Skeletal muscle tissue (tissue), 4 donors: ENCODE results near the gene SFXN3. TPM values are rescaled to one million over a fixed set of nuclear protein-coding genes. Genes with fewer than 3 reads are reported as not detected.
A peak's percentile ranks its signal among the peaks of the same experiment; 100 is the strongest.

Experiments
- H3K27ac ChIP-seq: one replicate; pipeline ENCODE4 v1.7.0; 2013; ENCODE audit warnings: mild to moderate bottlenecking, low read depth, low read length, inconsistent platforms
- H3K27me3 ChIP-seq, 3 donors: one replicate each; pipeline ENCODE4 v1.7.0; 2013; ENCODE audit warnings: low read length in 3 of 3; ENCODE audit not compliant: control insufficient read depth in 3 of 3, insufficient read depth in 3 of 3
- H3K36me3 ChIP-seq, 3 donors: one replicate each; pipeline ENCODE4 v1.7.0; 2013; ENCODE audit warnings: low read length in 3 of 3; ENCODE audit not compliant: control insufficient read depth in 3 of 3, insufficient read depth in 3 of 3
- H3K4me1 ChIP-seq, 3 donors: one replicate each; pipeline ENCODE4 v1.7.0; 2013; ENCODE audit warnings: low read length in 3 of 3, mild to moderate bottlenecking in 3 of 3; ENCODE audit not compliant: control insufficient read depth in 3 of 3, insufficient read depth in 3 of 3
- H3K4me3 ChIP-seq, 3 donors: one replicate each; pipeline ENCODE4 v1.7.0; 2013; ENCODE audit warnings: low read length in 3 of 3
- H3K9ac ChIP-seq, 3 donors: one replicate each; pipeline ENCODE4 v1.7.0; 2013; ENCODE audit warnings: low read length in 3 of 3, mild to moderate bottlenecking in 3 of 3, moderate library complexity in 2 of 3, low read depth in 1 of 3
- H3K9me3 ChIP-seq, 3 donors: one replicate each; pipeline ENCODE4 v1.7.0; 2013; ENCODE audit warnings: low read length in 3 of 3; ENCODE audit not compliant: control insufficient read depth in 3 of 3
- total RNA-seq: library from RNA; depleted of rRNA; stranded (reverse); fragments of >200 nt; gene quantifications from one replicate; pipeline ENCODE4 v1.2.3, GENCODE V29; 2014
- donor health status: Osteomylitis.

Gene SFXN3
- total RNA-seq, 1 donor from 2014 or later = 18.8 TPM

- no peaks in the 10 kb centered on the region for H3K36me3 ChIP-seq
- H3K4me3 ChIP-seq = no peak overlapping the region
- no peak overlapping the region for H3K27ac ChIP-seq
- no peaks in the 10 kb centered on the region for H3K9me3 ChIP-seq
- peaks cover 19 to 31% (median 28%) of the 10 kb centered on the region in 3 donors for H3K4me1 ChIP-seq
- peaks cover 12 to 14% (median 14%) of the 10 kb centered on the region in 3 donors for H3K27me3 ChIP-seq
- H3K9ac ChIP-seq = peak overlapping the region in 1 of 3 donors; percentile 40
Observed at GRCh38 chr10:101014966-101015581, 16.0 kb upstream of the SFXN3 start.

GRCh38 chr10:101015582-101015973 lies 15.5 kb upstream of the SFXN3 start:
- Histone ChIP-seq H3K36me3 (no peaks in the 10 kb centered on the region), H3K27me3 (peaks cover 12 to 14% (median 14%) of the 10 kb centered on the region in 3 donors), H3K9me3 (no peaks in the 10 kb centered on the region), H3K9ac (no peak overlapping the region), H3K27ac (no peak overlapping the region), H3K4me3 (no peak overlapping the region), H3K4me1 (peaks cover 19 to 31% (median 28%) of the 10 kb centered on the region in 3 donors)

- Histone ChIP-seq H3K4me1 (peaks cover 19 to 31% (median 28%) of the 10 kb centered on the region in 3 donors), H3K9ac (no peak overlapping the region), H3K27ac (no peak overlapping the region), H3K27me3 (peaks cover 12 to 14% (median 14%) of the 10 kb centered on the region in 3 donors), H3K36me3 (no peaks in the 10 kb centered on the region), H3K4me3 (no peak overlapping the region), H3K9me3 (no peaks in the 10 kb centered on the region)
Observed at GRCh38 chr10:101016814-101017213, 14.2 kb upstream of the SFXN3 start.

DNA sequence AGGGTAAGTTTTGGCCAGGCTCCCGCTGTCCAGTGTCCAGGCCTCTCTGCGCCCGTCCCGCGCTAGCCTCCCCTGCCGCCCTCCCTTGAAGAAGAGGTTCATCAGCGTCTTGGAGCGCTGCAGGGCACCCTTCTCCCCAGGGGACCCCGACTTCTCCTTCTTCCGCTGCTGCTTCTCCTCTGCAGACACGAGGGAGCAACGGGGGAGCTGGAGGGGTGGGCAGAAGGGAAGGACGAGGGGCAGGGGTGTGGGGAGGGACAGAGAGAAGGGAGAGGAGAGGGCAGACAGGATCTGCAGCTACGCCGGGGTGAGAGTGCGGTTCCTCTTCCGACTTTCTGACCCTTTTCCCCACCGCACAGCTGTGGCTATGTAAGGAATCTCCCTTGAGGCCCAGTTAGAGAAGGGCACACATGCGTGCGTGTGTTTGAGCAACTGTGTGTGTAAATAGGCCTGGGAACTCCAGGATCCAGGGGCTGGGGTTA lies 12.9 kb upstream of the SFXN3 start:
- Histone ChIP-seq H3K36me3 (no peaks in the 10 kb centered on the region), H3K27ac (peak overlapping the region; percentile 19), H3K4me3 (no peak overlapping the region)

GRCh38 chr10:101018600-101019439 lies 12.2 kb upstream of the SFXN3 start:
- Histone ChIP-seq H3K36me3 (no peaks in the 10 kb centered on the region), H3K9ac (peak overlapping the region in 1 of 3 donors; percentile 25), H3K9me3 (no peaks in the 10 kb centered on the region), H3K27me3 (peaks cover 12 to 14% (median 14%) of the 10 kb centered on the region in 3 donors), H3K4me3 (no peak overlapping the region), H3K27ac (peak overlapping the region; percentile 19), H3K4me1 (peaks cover 6 to 18% (median 13%) of the 10 kb centered on the region in 3 donors)

More for the DNA sequence above, 12.9 kb upstream of the SFXN3 start:
- peaks cover 6 to 22% (median 18%) of the 10 kb centered on the region in 3 donors for H3K4me1 ChIP-seq
- peaks cover 12 to 14% (median 14%) of the 10 kb centered on the region in 3 donors for H3K27me3 ChIP-seq
- no peaks in the 10 kb centered on the region for H3K9me3 ChIP-seq
- H3K9ac ChIP-seq = no peak overlapping the region

- Histone ChIP-seq H3K27me3 (peaks cover 12 to 14% (median 14%) of the 10 kb centered on the region in 3 donors), H3K4me3 (no peak overlapping the region), H3K27ac (no peak overlapping the region), H3K9me3 (no peaks in the 10 kb centered on the region), H3K36me3 (no peaks in the 10 kb centered on the region), H3K9ac (no peak overlapping the region), H3K4me1 (peaks cover 2 to 12% (median 9%) of the 10 kb centered on the region in 3 donors)
Observed at GRCh38 chr10:101019440-101019703, 11.7 kb upstream of the SFXN3 start.

- H3K4me3 ChIP-seq = no peak overlapping the region
- H3K27me3 ChIP-seq = peaks cover 12 to 14% (median 14%) of the 10 kb centered on the region in 3 donors
- no peak overlapping the region for H3K9ac ChIP-seq
- no peaks in the 10 kb centered on the region for H3K9me3 ChIP-seq
- peaks cover 0 to 9% (median 7%) of the 10 kb centered on the region in 3 donors for H3K4me1 ChIP-seq
- H3K36me3 ChIP-seq = no peaks in the 10 kb centered on the region
- no peak overlapping the region for H3K27ac ChIP-seq
Observed at GRCh38 chr10:101020427-101021075, 10.5 kb upstream of the SFXN3 start.

DNA sequence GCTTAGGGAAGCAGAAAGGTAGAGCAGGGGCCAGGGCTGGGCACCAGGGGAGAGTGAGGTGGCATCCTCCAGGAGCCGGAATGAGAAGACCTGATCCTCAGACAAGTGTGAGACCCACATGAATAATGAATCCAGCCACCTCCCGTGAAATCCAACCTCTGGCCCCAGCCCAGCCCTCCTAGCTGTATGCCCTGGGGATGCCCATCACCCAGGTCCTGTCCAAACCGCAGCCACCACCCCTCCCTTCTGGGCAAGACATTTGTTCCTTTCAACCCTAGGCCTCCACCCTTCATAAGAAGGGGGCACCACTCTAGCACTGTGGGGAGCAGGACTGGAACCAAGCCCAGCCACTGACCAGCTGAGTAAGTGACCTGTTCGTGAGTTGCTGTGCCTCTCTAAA lies 9.8 kb upstream of the SFXN3 start:
- Histone ChIP-seq H3K27me3 (peaks cover 9 to 14% (median 13%) of the 10 kb centered on the region in 3 donors), H3K9me3 (no peaks in the 10 kb centered on the region), H3K4me1 (peaks cover 0 to 9% (median 7%) of the 10 kb centered on the region in 3 donors), H3K27ac (no peak overlapping the region), H3K9ac (no peak overlapping the region), H3K4me3 (no peak overlapping the region), H3K36me3 (no peaks in the 10 kb centered on the region)

- H3K4me3 ChIP-seq = no peak overlapping the region
- H3K4me1 ChIP-seq = peaks cover 0 to 9% (median 7%) of the 10 kb centered on the region in 3 donors
- H3K27ac ChIP-seq = no peak overlapping the region
- no peaks in the 10 kb centered on the region for H3K36me3 ChIP-seq
- no peaks in the 10 kb centered on the region for H3K9me3 ChIP-seq
- H3K9ac ChIP-seq = no peak overlapping the region
- peaks cover 4 to 9% (median 8%) of the 10 kb centered on the region in 3 donors for H3K27me3 ChIP-seq
Observed at GRCh38 chr10:101021692-101022251, 9.3 kb upstream of the SFXN3 start.
